Epithelial cell of proximal tubule (primary cell): ENCODE measurements around the gene GADD45GIP1. TPM values are rescaled to one million over a fixed set of nuclear protein-coding genes. Genes with fewer than 3 reads are reported as not detected.
A peak's percentile ranks its signal among the peaks of the same experiment; 100 is the strongest.

Source experiments
- DNase-seq: peaks from one replicate; pipeline ENCODE4 v3.0.0-alpha.2; 2011; ENCODE audit warnings: low read depth
- H3K4me3 ChIP-seq: 2 replicates; pipeline ENCODE4 v1.5.1; 2011; ENCODE audit warnings: low read depth, mild to moderate bottlenecking, low read length
- total RNA-seq: library from RNA; depleted of rRNA; stranded (reverse); fragments of >200 nt; gene quantifications from 2 replicates; pipeline ENCODE4 v1.2.3, GENCODE V29; 2015
- TF ChIP-seq, protein P1 (sequence below): conservative IDR thresholded peaks from 2 replicates; pipeline ENCODE4 v1.5.1; 2012; ENCODE audit warnings: low read depth, mild to moderate bottlenecking, low read length

Gene GADD45GIP1
- total RNA-seq, 1 donor from 2014 or later: 87.2 TPM

DNA sequence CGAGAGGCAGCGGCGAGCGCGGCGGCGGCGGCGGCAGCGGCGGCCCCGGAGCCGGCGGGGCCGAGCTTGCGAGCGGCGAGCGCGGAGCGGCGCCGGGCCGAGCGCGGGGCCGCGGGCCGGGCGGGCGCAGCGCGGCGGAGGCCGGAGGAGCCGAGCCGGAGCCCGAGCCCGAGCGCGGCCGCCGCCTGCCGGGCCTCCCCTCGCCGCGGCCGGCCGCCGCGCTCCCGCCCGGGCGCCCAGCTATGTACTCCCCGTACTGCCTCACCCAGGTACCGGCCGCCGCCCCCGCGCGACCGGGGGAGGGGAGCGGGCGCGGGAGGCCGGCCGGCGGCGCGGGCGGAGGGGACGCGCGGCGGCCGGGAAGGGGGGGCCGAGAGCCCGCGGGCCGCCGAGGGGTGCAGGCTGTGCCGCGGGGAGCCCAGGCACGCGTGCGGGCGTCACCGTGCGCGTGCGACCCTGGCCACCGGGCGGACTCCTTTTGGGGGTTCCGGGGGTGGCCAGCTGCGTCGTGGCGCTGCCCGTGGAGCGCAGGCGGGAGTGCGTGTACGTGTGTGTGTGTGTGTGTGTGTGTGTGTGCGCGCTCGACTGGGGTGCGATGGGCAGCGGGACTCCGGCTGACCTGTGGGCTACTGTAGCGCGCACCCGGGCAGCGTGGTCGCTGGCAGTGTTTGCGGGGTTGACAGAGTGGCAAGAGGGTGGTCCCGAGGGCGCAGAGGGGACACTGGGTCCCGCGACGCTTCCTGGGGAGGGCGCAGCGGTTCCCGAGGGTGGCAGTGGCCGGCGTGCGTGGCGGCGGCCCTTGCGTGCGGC lies 38.8 kb upstream of the GADD45GIP1 start:
- TF ChIP-seq, protein P1, sequence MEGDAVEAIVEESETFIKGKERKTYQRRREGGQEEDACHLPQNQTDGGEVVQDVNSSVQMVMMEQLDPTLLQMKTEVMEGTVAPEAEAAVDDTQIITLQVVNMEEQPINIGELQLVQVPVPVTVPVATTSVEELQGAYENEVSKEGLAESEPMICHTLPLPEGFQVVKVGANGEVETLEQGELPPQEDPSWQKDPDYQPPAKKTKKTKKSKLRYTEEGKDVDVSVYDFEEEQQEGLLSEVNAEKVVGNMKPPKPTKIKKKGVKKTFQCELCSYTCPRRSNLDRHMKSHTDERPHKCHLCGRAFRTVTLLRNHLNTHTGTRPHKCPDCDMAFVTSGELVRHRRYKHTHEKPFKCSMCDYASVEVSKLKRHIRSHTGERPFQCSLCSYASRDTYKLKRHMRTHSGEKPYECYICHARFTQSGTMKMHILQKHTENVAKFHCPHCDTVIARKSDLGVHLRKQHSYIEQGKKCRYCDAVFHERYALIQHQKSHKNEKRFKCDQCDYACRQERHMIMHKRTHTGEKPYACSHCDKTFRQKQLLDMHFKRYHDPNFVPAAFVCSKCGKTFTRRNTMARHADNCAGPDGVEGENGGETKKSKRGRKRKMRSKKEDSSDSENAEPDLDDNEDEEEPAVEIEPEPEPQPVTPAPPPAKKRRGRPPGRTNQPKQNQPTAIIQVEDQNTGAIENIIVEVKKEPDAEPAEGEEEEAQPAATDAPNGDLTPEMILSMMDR: no peak
- H3K4me3 ChIP-seq: peak overlapping the region; percentile 69
- DNase-seq: no peak

DNA sequence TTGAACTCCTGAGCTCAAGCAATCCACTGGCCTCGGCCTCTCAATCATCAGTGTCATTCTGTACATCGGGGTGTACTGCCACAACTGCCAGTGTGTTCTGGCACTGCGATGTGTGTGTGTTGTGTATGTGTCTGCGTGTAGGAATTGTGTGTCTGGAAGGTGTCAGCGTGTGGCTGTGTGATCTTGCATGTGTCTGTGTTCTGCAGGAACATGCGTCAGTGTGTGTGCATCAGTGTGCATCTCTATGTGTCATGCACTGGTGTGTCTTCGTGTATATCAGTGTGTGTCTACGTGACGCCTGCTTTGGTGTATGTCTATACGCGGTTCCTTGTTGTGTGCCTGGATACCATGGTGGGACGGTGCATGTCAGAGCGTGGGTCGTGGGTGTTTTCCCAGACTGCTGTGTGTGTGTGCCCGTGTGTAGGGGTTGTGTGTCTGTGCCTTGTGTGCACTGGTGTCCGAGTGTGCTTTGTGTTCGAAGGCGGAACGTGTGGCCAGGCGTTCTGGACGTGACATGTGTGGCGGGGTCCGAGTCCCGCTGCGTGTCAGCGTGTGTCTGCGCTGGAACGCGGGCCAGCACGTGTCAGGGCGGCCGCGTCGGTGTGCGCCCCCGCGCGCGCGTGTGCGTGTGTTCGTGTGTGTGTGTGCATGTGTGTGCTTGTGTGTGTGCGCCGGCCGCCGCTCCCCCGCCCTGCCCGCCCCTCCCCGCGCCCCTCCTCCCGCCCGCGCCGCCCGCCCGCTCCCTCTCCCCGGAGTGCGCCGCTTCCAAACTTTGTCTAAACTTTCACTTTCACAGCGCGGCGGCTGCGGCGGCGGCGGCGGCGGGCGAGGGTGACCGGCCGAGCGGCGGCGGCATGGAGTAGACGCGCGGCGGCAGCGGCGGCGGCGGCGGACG lies 37.9 kb upstream of the GADD45GIP1 start, which contains the start of gene NFIX:
Gene NFIX, plus strand, starts transcription at position 775 of the 895 bp plus-strand sequence. CDS start 363 bp downstream, outside the sequence.
- no peak for DNase-seq
- peak within 1 kb of the TSS; percentile 69 for H3K4me3 ChIP-seq
- TF ChIP-seq, protein P1: no peak

DNA sequence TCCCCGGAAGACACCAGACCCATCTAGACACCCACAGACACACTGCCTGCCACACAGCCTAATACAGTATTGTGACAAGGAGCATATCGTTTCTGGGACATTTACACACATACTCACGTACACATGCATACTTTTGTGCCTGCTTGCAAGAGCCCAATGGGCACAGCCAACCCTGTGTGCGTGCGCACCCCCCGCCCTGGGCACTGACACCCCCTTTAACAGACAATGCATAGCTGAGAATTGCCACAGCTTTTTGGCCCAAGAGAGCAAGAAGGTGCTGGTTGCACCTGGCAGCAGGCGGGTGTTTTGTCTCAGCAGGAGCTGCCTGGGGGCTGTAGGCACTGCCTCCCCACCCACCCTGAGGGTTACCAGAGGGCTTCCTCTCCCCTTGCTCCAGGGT lies 36.5 kb upstream of the GADD45GIP1 start:
- no peak overlapping the region for H3K4me3 ChIP-seq
- TF ChIP-seq, protein P1: no peak
- DNase-seq: no peak

DNA sequence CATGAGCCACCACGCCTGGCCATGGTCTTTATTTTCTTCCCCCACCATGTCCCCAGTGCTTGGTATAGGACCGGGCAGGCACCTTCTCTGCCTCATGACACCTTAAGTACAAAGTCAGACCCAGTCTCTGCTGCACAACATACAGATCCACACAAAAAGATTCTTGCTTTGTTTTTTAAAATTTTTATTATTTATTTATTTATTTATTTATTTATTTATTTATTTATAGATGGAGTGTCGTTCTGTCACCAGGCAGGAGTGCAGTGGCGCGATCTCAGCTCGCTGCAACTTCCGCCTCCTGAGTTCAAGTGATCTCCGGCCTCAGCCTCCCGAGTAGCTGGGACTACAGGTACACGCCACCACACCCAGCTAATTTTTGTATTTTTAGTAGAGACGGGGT lies 35.7 kb upstream of the GADD45GIP1 start:
- no peak overlapping the region for H3K4me3 ChIP-seq
- DNase-seq: no peak

DNA sequence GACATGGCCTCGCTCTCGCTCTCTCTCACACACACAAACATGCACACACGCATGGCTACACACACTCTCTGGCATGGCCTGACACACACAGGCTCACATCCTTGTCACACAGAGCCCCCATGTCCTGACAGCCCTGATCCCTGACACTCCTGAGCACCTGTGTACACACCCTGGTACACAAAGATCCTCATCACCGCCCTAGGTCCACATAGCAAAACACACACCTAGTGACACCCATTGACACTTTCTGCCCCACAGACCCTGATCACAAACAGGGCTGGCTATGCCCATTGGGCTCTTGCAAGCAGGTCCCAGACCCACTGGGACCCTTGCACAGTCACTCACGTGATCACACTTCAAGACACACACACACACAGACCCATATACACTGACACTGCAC lies 34.3 kb upstream of the GADD45GIP1 start:
- no peak for DNase-seq
- H3K4me3 ChIP-seq: no peak overlapping the region
- TF ChIP-seq, protein P1: no peak

More for the DNA sequence above, 35.7 kb upstream of the GADD45GIP1 start:
- TF ChIP-seq, protein P1: no peak

DNA sequence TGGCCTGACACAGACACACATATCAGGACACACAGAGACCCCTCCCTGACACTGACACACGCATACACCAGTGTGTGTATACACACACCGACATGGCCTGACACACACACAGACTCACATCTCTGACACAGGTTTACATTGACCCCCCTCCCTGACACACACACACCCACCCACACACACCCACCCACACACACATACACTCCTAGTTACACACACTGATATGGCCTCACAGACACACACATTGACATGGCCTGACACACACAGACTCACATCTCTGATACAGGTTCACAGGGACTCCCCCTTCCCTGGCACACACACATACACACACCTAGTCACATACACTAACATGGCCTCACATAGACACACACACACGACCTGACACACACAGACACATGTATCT lies 33.8 kb upstream of the GADD45GIP1 start:
- TF ChIP-seq, protein P1: no peak
- no peak overlapping the region for H3K4me3 ChIP-seq
- no peak for DNase-seq
